NCI-H1105 (cell line): Measurements from ENCODE around the gene RBM19.

ENCODE experiments used
- DNase-seq: peaks from one replicate; lab custom pipeline; 2025; lab: John Stamatoyannopoulos, UW

Gene RBM19

DNA sequence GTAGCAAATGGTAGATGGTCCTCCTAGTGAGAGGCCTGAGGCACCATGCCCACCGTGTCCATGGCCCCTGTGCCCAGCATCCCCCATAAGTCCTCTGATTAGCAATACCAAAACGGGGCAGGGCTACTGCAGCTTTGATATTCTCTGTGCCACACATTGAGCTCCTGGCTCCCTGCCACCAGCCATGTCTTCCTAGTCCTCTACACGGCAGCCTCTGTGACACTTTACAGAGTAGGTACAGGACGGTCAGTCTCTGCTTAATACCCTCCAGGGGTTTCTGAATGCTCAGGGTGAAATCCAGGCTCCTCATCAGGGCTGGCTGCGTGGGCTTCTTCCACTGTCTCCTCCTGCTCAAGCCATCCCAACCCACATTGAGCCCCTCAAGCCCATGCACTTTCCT is 8.0 kb downstream of the RBM19 start:
- DNase-seq, result no peak

DNA sequence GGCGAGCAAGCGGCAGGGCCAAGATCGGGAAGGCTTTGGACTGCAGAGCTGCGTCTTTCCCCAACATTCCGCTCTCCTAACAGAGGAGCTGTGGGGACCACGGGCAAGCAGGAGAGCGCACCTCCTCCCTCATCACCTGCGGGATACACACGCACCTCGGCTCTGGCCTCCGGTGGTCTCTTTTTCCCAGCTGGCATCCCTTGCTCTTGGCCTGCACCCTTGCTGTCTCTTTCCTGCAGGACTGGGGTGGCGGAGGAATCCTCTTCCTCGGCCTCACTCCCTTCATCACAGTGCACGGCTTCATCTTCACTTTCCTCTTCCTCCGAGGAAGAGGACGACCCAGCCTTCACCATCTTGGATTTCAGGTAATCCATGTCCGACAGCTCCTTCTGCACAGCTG is 8.5 kb downstream of the RBM19 start:
- no peak for DNase-seq

- no peak for DNase-seq
These were observed 10.8 kb downstream of the RBM19 start for GRCh38 chr12:113955109-113955970.

GRCh38 chr12:113954547-113954946 is 11.6 kb downstream of the RBM19 start:
- DNase-seq, result no peak

DNA sequence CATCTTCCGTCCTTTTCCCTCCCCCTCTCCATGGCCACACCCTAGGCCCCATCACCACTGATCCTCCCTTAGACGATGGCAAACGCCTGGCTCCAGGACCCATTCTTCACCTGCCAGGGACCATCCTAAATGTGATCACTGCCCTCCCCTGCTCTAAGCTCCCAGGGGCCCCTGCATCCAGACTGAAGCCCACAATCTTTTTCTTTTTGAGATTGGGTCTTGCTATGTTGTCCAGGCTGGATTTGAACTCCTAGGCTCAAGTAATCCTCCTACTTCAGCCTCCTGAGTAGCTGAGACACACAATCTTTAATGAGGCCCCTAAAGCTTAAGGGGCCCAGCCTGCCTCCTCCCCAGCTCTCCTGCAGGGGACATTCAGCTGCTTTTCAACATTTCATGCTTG is 15.3 kb downstream of the RBM19 start:
- DNase-seq, result no peak

DNA sequence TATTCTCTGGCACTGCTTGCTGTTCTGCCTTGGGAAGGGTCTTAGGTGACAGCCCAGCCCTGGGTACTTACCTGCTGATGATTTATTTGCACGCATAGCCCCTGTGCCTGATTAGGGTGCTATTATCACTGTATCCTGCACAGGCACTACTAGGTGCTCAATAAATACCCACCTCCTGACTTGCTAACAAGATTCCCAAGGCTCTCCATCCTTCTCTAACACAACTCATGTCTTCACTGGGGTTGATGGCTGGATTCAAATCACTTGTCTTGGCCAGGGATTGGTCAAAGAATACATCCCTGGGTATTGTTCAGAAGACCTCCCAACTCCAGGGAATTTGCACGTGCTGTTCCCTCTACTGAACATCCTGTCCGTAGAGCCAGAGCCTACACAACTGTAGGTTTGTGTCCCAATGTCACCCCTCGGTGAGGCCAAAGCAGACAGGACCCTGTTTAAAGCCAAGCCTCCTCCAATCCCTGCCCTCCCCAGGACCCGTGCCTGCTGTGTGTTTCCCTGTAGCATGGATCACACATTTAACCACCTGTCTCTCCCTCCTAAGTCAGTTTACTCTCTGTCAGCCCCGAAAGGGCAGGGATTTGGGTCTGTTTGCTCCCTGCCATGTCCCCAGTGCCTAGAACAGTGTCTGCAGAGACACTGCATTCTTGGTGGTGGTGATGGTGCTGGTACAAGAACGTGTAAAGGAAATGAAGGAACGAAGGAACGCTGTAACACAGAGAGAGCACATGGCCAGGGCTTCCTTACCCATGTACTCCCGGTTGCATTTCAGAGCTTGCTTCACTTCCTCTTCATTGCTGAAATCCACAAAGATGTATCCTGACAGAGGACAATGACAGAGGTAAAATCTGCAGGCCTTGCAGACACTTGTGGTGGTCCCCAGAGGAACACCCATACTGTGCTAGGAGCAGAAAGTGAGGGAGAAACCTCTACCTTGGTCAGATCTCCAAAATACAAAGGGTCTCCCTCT is 16.5 kb downstream of the RBM19 start:
- no peak for DNase-seq

DNA sequence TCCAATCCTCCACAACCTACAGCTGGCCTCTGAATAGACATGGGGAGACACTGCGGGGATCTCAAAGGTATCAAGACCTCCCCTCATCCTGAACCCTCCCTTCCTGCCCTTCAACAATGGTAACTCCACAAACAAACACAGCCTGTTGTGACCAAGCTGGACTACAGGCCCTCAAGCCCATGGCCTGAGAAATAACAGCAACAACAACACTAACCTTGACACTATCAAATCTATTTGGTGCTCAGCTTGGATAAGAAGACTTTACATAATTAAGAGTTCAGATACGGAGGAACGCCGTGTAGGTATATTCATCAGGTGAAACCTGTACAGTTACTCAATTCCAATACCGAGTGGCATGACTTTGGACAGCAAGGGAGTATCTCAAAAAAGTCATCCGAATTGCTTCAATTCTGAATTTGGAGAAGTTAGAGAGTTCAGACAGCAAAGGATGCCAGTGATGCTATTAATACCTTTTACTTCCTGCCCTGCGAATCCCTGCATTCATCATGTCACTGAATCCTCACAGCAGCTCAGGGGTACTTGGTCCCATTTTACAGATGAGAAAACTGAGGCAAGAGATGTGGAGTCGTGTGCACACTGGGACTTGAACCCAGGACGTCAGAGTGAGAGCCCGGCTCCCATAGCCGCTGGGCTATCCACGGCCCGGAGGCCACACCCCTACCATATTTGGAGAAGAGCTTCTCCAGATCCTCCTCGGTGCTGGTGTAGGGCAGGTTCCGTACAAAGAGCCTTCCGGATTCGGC is 17.8 kb downstream of the RBM19 start:
- DNase-seq, result no peak

DNA sequence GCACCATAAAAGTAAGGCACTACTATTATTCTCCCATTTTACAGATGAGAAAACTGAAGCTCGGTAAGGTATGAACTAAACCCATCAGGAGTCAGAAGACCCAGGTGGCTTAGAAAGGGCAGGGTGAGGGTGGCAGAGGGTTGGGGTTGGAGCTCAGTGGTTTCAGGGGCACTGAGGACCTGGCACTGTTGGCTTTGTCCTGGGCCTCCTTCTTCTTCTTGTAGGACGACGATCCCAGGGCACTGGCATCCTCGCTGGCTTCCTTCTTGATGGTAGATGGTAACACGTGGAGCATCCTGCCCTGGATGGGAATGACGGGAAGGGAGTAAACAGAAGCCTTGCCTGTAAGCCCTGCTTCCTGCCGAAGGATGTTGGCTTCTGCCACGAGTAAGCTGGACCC is 19.9 kb downstream of the RBM19 start:
- no peak for DNase-seq

DNA sequence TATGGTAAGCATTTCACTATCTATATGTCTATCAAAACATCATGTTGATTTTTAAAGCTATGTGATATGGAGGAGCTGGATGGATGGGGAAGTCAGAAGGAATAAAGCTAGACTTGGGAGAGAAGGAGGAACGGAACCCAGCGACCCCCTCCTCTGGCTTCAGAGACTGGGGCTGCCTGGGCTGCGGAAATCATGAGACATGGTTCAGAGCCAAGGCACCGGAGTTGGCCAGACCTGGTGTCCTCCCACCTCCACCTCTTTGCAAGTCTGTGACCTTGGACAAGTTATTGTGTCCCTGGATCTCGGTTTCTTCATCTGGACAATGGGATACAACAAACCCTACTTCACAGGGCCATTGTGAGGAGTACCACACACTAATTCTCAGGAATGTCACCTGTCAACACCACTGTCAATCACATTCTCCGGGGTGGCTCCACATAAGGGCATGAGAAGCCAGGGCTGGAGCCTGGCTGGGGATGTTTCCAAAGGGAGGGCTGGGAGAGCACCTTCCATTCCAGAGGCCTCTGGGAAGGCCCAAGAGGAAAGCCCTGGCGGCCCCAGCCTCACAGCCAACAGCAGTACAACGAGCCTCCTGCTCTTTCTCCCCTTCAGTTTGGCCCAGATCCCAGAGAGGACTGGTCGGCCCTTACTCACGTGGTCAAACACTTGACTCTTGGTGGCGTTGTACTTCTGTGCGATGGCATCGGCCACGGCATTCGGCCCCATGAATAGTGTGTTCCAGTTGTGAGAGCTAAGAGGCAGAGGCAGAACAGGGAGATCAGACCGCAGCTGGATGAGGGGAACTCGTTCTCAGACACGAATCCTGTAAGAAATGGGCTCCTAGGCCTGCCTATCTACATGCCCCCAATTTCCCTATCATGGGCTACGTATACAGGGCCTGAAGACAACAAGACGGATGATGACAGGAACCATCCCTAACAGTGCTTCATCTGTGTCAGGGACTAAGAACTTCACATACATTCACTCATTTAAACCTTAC is 20.7 kb downstream of the RBM19 start:
- no peak for DNase-seq

DNA sequence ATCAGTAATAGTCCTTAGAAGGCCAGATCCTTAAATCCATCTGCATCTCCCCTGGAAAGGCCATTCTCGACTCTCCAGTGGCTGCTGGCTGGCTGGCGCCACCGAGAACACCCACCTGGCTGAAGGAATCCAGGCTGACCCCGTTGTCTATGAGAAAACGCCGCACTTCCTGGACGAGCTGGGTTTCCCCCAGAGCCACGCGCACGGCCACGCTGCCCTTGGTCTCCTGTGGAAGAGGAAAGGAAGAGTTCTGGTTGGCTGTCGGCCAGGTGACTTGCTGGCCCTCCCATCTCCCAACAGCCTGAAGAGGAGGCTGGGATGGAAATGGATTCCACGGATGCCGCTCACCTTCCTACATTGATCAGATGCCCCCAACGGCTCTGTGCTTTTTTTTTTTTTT is 23.9 kb downstream of the RBM19 start:
- DNase-seq, result no peak

GRCh38 chr12:113941208-113941486 is 25.0 kb downstream of the RBM19 start:
- no peak for DNase-seq

DNA sequence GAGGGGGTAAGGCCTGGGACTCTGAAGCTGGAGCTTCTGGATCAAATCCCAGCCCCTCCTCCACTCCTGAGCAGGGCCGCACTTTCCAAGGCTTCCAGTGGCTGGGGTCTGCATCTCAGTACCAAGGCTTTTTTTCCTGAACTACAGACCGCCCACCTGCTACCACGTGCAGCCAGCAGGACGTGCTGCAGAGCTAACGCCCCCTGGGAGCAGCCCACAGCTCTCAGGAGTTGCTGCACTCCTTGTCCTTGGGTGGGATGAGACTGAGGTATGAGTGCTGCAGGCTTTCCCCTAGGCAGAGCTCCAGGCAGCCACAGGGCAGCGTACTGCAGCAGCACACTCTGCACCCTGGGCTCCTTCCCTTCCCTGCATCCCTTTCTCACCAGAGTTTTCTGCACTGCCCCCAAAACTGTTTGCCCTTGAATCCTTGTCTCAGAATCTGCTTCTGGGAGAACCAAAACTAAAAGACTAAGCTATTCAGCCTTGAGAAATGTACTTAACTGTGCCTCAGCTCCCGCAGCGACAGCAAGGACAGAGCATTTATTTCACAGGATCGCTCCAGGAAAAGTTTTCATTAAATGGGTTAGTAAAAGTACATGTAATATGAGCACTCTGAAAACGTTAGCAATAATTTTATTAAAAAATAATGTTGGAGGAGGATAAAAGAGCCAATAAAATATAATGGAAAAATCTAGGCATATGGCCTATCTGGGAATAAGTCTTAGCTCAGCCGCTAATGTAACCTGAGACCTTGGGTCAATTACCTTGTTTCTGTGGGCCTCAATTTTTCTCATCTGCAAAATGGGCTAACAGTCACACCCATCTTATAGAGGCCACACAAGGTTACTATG is 25.5 kb downstream of the RBM19 start:
- DNase-seq, result no peak

DNA sequence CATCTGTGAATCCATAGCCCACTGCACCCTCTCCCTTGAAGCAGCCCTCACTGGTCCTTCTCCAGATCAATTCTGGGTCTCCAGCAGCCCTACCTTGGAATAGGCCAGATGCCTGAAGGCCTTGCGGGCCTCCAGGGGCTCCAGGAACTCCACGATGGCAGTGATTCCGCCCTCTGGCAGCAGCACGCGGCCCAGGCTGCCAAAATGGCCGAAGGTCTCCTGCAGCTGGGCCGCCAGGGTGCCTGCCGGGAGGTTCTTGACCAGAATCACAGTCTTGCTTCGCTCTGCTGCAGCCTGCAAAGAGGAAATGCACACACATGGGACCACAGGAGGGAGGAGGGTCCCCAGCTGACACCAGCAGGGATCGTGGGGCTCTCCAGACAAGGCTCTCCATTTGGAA is 26.3 kb downstream of the RBM19 start:
- DNase-seq, result no peak

DNA sequence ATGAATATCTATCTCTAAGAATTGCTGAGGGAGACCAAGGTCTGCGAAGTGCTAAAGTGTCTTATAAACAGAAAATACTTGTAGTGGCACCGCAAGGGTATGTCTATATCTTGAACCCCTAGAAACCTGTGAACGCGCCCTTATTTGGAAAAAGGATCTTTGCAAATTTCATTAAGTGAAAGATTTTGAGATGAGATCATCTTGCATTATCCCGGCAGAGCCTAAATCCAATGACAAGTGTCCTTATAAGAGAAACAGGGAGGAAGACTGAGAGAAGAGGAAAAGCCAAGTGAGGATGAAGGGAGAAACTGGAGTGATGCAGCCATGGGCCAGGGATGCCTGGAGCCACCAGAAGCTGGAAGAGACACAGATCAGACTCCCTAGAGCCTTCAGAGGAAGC is 27.7 kb downstream of the RBM19 start:
- DNase-seq, result no peak

DNA sequence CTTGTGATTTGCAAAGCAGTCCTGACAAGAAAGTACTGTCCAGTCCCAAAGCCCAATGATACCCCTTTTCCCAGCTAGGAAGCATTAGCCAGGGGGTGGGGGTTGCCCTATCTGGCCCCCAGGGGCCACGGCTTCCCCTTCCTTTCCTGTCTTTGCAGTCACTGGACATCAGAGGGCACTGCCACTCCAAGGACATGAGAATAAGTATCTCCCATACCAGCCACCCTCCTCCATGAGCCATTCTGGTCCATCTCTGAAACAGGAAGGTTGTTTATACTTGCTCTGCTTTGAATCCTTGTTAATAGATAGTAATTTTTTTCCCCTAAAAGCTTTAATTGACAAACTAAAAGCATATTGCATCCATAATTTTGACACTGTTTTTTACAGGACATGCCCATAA is 29.7 kb downstream of the RBM19 start:
- DNase-seq, result no peak

DNA sequence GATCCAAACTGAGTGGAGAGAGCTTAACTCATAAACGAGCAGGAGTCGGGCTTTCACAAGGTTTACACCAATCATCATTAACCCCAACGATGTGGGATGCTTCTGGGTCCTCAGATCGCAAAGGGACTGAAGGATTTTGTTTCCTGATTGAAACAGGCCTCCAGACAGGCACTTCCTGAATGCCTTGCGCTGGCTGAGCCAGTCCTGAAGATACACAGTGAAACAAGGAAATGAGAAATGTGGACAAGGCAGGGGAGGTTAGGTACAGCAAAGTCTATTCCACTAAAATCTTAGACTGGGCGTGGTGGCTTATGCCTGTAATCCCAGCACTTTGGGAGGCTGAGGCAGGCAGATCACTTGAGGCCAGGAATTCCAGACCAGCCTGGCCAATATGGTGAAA is 30.7 kb downstream of the RBM19 start:
- no peak for DNase-seq

- DNase-seq, result no peak
These were observed 31.2 kb downstream of the RBM19 start for GRCh38 chr12:113934946-113935345.

- DNase-seq, result no peak
These were observed 31.9 kb downstream of the RBM19 start for GRCh38 chr12:113934060-113934814.

GRCh38 chr12:113933201-113933786 is 32.8 kb downstream of the RBM19 start:
- DNase-seq, result no peak
